Liver (tissue), 9 donors: ENCODE measurements around the gene ARHGEF40. TPM values are rescaled to one million over a fixed set of nuclear protein-coding genes. Genes with fewer than 3 reads are reported as not detected.

ENCODE experiments used
- DNase-seq: peaks from one replicate; pipeline ENCODE4 v3.0.0-alpha.2; 2017; ENCODE audit warnings: low spot score
- H3K27ac ChIP-seq, 2 donors: one replicate each; pipeline ENCODE4 v1.7.0; 2013; ENCODE audit warnings: inconsistent platforms in 2 of 2, low read length in 2 of 2, control low read depth in 1 of 2, low read depth in 1 of 2, mild to moderate bottlenecking in 1 of 2
- H3K27me3 ChIP-seq, 4 donors: one replicate each; pipeline versions ENCODE4 v1.6.1 to v1.7.0; 2013; ENCODE audit warnings: low read length in 3 of 4, inconsistent platforms in 1 of 4, mild to moderate bottlenecking in 1 of 4, moderate library complexity in 1 of 4; ENCODE audit not compliant: control insufficient read depth in 4 of 4, insufficient read depth in 4 of 4
- H3K36me3 ChIP-seq, 4 donors: one replicate each; pipeline versions ENCODE4 v1.6.1 to v1.7.0; 2013; ENCODE audit warnings: low read length in 3 of 4, mild to moderate bottlenecking in 3 of 4, low read depth in 1 of 4, moderate library complexity in 1 of 4; ENCODE audit not compliant: control insufficient read depth in 4 of 4, insufficient read depth in 3 of 4
- H3K4me1 ChIP-seq, 4 donors: one replicate each; pipeline versions ENCODE4 v1.6.1 to v1.7.0; 2013; ENCODE audit warnings: low read length in 3 of 4, mild to moderate bottlenecking in 3 of 4, moderate library complexity in 1 of 4; ENCODE audit not compliant: control insufficient read depth in 4 of 4, insufficient read depth in 4 of 4
- H3K4me3 ChIP-seq, 3 donors: one replicate each; pipeline versions ENCODE4 v1.6.1 to v1.7.0; 2013; ENCODE audit warnings: low read length in 3 of 3, control low read depth in 1 of 3, low read depth in 1 of 3, mild to moderate bottlenecking in 1 of 3
- H3K9ac ChIP-seq, 2 donors: one replicate each; pipeline ENCODE4 v1.7.0; 2013; ENCODE audit warnings: low read length in 2 of 2, mild to moderate bottlenecking in 2 of 2, moderate library complexity in 2 of 2, control low read depth in 1 of 2, low read depth in 1 of 2
- H3K9me3 ChIP-seq, 4 donors: one replicate each; pipeline versions ENCODE4 v1.6.1 to v1.7.0; 2013; ENCODE audit warnings: low read length in 3 of 4; ENCODE audit not compliant: control insufficient read depth in 4 of 4
- CTCF ChIP-seq: fragments of 150-350 bp; IDR thresholded peaks from 2 replicates; pipeline ENCODE4 v1.5.1; 2017; ENCODE audit warnings: improper control_type of control experiment, low read depth, low read length; ENCODE audit not compliant: missing input control
- EGR1 ChIP-seq, 2 donors: IDR thresholded peaks; 2 replicates each; pipeline ENCODE4 v1.6.1; 2016 to 2018; ENCODE audit warnings: antibody characterized with exemption in 2 of 2, low read depth in 2 of 2
- FOXA1 ChIP-seq: IDR thresholded peaks from 2 replicates; pipeline ENCODE4 v1.6.1; 2016; ENCODE audit warnings: antibody characterized with exemption
- FOXA2 ChIP-seq: IDR thresholded peaks from 2 replicates; pipeline ENCODE4 v1.6.1; 2016; ENCODE audit warnings: antibody characterized with exemption
- GABPA ChIP-seq, 2 donors: IDR thresholded peaks in 1 of 2; conservative IDR thresholded peaks in 1 of 2; 2 replicates each; pipeline ENCODE4 v1.6.1; 2016; ENCODE audit warnings: antibody characterized with exemption in 2 of 2, mild to moderate bottlenecking in 1 of 2, moderate library complexity in 1 of 2
- HNF4A ChIP-seq, 2 donors: conservative IDR thresholded peaks; 2 replicates each; pipeline ENCODE4 v1.6.1; 2016; ENCODE audit warnings: antibody characterized with exemption in 2 of 2, mild to moderate bottlenecking in 2 of 2
- HNF4G ChIP-seq: IDR thresholded peaks from 2 replicates; pipeline ENCODE4 v1.6.1; 2016; ENCODE audit warnings: antibody characterized with exemption
- JUND ChIP-seq, 2 donors: IDR thresholded peaks; 2 replicates each; pipeline ENCODE4 v1.6.1; 2016; ENCODE audit warnings: antibody characterized with exemption in 2 of 2
- MAX ChIP-seq: IDR thresholded peaks from 2 replicates; pipeline ENCODE4 v1.6.1; 2016; ENCODE audit warnings: antibody characterized with exemption
- NR2F2 ChIP-seq: IDR thresholded peaks from 2 replicates; pipeline ENCODE4 v1.6.1; 2016; ENCODE audit warnings: antibody characterized with exemption
- RAD21 ChIP-seq, 2 donors: IDR thresholded peaks; 2 replicates each; pipeline ENCODE4 v1.6.1; 2016; ENCODE audit warnings: antibody characterized with exemption in 2 of 2, mild to moderate bottlenecking in 2 of 2
- REST ChIP-seq: IDR thresholded peaks from 2 replicates; pipeline ENCODE4 v1.6.1; 2016; ENCODE audit warnings: antibody characterized with exemption, mild to moderate bottlenecking
- RXRA ChIP-seq, 2 donors: IDR thresholded peaks; 2 replicates each; pipeline ENCODE4 v1.6.1; 2017 to 2018; ENCODE audit warnings: antibody characterized with exemption in 2 of 2, mild to moderate bottlenecking in 1 of 2
- TAF1 ChIP-seq: conservative IDR thresholded peaks from 2 replicates; pipeline ENCODE4 v1.6.1; 2016; ENCODE audit warnings: antibody characterized with exemption, mild to moderate bottlenecking
- YY1 ChIP-seq: IDR thresholded peaks from 2 replicates; pipeline ENCODE4 v1.6.1; 2016; ENCODE audit warnings: antibody characterized with exemption, mild to moderate bottlenecking
- ZBTB33 ChIP-seq: IDR thresholded peaks from 2 replicates; pipeline ENCODE4 v1.6.1; 2016; ENCODE audit warnings: antibody characterized with exemption
- WGBS: extraction: QIAGEN DNeasy Blood & Tissue Kit; methylation state at CpG from one replicate; pipeline ENCODE4 v1.1.7; 2013; 5-methylcytosine and 5-hydroxymethylcytosine counted together
- polyA plus RNA-seq, 2 donors: library from polyadenylated mRNA; stranded (reverse) in 1 of 2; unstranded in 1 of 2; fragments of 200-250 nt in 1 of 2; fragments of >200 nt in 1 of 2; fragmentation: Nextera tagmentation in 1 of 2; extraction: Ambion mirVana in 1 of 2; gene quantifications; one replicate each; pipeline versions ENCODE4 v1.2.1 to v1.2.3, GENCODE V29; 2013 to 2015
- total RNA-seq, 2 donors: library from RNA; depleted of rRNA; stranded (reverse); fragments of >200 nt; gene quantifications; one replicate each; pipeline ENCODE4 v1.2.3, GENCODE V29; 2014
- donor health status: healthy.
- donor health status: healthy.
- donor health status: healthy.
- donor health status: healthy.
- donor health status: healthy.

The ARHGEF40 gene
- total and polyA plus RNA-seq, 4 donors: 9.3 to 42.5 (median 16.9) TPM

- Histone ChIP-seq H3K27ac (no peak overlapping the region), H3K9ac (no peak overlapping the region), H3K4me1 (peaks cover 7 to 26% (median 18%) of the 10 kb centered on the region in 4 donors), H3K4me3 (no peak overlapping the region), H3K36me3 (peaks cover 15 to 38% (median 26%) of the 10 kb centered on the region in 4 donors), H3K27me3 (no peaks in the 10 kb centered on the region), H3K9me3 (no peaks in the 10 kb centered on the region)
- DNase-seq: no peak
- TF ChIP-seq MAX (no peak), REST (no peak), NR2F2 (no peak), RXRA (IDR thresholded peaks at IDR 0.05) (no peak), ZBTB33 (no peak), FOXA2 (no peak), FOXA1 (no peak), YY1 (no peak), JUND (IDR thresholded peaks at IDR 0.05) (no peak), HNF4G (no peak), EGR1 (IDR thresholded peaks at IDR 0.05; ENCODE audit: low read depth in 2 of 2) (no peak), RAD21 (IDR thresholded peaks at IDR 0.05) (no peak), GABPA (IDR thresholded peaks at IDR 0.05 in 1 of 2, conservative IDR thresholded peaks at IDR 0.05 in 1 of 2) (no peak), CTCF (no peak), HNF4A (conservative IDR thresholded peaks at IDR 0.05) (no peak), TAF1 (no peak)
- 83% methylated on average over 4 of the region's 4 CpGs for WGBS
These were observed 18.6 kb downstream of the ARHGEF40 start for GRCh38 chr14:21088687-21089086.

- TF ChIP-seq ZBTB33 (no peak), FOXA1 (no peak), YY1 (no peak), EGR1 (IDR thresholded peaks at IDR 0.05; ENCODE audit: low read depth in 2 of 2) (no peak), REST (no peak), MAX (no peak)
- 76% methylated on average over 1 of the region's 1 CpG for WGBS
- H3K9ac ChIP-seq: no peak overlapping the region
- H3K36me3 ChIP-seq: peaks cover 15 to 34% (median 24%) of the 10 kb centered on the region in 4 donors
- peaks cover 7 to 21% (median 14%) of the 10 kb centered on the region in 4 donors for H3K4me1 ChIP-seq
- no peak overlapping the region for H3K27ac ChIP-seq
- H3K27me3 ChIP-seq: no peaks in the 10 kb centered on the region
- DNase-seq: no peak
- no peaks in the 10 kb centered on the region for H3K9me3 ChIP-seq
- no peak overlapping the region for H3K4me3 ChIP-seq
These were observed 19.2 kb downstream of the ARHGEF40 start for GRCh38 chr14:21089271-21089670.
